ENCODE measurements around the gene SYT3.
A peak's percentile ranks its signal among the peaks of the same experiment; 100 is the strongest.

SYT3 gene

DNA sequence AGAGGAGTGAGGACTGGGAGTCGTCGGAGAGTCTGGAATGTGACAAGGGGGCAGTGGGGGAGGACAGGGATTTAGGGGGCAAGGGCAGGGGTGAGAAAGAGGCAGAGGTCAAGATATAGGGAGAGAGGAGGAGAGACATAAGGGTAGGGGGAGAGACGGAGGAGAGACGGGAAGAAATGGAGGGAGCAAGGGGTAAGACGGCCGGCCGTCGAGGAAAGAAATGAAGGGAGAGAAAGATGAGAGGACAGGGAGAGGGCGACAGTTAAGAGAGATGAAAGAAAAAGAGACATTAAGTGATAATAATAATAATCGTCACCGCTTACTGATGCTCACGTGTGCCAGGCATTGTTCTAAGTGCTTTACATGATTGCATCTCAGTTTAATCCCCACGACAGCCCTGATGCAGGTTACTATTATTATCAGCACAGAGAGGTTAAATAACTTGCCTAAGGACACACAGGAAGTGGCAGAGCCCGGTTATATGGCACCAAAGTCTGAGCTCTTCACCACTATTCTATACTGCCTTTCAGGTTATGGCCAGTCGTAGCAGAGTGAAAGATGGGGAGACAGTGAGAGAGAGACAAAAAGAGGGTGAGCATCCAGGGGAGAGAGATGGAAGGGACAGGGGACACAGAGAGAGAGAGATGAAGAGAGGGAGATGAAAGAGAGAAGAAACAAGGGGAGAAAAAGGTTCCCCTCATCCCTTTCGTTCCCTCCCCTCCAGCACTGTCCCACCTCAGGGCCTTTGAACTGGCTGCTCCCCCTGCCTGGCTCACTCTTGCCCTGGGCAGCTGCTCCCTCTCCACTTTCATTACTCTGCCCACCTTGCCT lies 23.2 kb upstream of the SYT3 start:
- no peak for DNase-seq (ENCODE audit: low read depth in 2 of 2)

DNA sequence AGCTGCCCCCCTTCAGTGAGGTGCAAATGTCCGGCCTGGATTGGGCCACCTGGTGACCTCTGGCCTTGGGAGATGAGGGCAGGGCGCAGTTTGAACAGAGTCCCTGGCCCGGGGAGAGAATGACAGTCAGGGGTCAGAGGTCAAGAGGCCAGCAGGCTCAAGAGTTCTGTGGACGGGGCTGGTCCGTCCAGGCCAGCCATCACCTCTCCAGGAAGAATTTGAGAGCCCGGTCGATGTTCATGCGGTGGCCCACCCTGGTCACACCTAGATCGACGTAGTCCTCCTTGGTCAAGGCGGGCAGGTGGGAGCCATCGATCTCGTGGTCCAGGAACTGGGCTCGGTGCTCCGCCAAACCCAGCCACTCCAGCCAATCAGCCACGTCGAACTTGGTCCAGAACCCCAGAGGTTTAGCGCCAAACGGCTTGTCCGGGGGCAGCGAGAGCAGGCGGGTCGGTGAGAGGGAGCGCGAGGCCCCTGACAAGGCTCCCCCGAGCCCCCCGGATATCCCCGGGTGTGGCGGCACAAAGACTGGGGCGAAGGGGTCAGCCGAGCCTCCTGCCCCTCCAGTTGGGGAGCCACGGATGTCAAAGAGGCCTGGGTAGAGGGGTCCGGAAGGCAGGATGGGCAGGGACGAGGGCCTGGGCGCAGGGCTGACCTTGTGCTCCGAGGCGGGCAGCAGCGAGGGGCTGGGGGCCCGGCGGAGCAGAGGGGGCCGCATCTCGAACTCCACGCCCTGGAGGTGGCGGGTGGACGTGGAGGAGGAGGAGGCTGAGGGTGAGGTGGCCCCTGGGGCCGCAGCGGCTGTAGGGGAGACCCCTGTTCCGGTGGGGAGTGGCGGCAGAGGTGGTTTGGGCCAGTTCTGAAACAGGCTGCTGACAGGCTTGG lies 22.3 kb upstream of the SYT3 start:
- DNase-seq (ENCODE audit: low read depth in 2 of 2) = no peak

DNA sequence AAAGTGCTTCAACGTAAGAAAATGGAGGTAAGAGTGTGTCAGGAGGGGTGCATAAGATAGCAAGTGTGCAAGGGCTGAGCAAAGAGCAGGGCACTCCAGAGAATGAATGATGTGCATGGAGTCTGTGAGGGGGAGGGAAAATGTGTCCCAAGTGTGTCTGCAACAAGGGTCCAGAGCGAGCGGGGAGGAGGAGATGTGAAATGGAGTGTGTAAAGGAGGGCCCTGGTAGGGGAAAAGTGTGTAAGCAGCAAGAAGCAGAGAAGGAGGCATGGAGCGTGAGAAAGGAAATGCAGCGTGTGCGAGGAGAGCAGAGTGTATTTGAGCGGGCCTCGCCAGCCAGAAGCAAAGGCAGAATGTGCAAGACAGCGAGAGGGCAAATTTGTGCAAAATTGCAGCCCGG lies 21.3 kb upstream of the SYT3 start:
- DNase-seq (ENCODE audit: low read depth in 2 of 2) = no peak

DNA sequence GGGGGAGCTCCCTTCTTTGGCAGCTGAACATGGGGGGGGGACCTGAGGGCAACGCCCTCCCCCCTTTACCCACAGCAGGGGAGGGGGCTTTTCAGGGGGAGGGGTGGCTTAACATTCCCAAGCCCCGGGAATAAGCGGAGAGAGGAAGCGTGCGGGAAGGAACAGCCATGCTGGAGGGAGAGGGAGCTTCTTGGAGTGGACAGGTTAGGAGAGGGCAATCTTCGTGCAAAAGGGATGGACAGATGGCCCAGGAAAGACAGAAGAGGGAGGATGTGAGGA lies 20.3 kb upstream of the SYT3 start:
- no peak for DNase-seq (ENCODE audit: low read depth in 2 of 2)

DNA sequence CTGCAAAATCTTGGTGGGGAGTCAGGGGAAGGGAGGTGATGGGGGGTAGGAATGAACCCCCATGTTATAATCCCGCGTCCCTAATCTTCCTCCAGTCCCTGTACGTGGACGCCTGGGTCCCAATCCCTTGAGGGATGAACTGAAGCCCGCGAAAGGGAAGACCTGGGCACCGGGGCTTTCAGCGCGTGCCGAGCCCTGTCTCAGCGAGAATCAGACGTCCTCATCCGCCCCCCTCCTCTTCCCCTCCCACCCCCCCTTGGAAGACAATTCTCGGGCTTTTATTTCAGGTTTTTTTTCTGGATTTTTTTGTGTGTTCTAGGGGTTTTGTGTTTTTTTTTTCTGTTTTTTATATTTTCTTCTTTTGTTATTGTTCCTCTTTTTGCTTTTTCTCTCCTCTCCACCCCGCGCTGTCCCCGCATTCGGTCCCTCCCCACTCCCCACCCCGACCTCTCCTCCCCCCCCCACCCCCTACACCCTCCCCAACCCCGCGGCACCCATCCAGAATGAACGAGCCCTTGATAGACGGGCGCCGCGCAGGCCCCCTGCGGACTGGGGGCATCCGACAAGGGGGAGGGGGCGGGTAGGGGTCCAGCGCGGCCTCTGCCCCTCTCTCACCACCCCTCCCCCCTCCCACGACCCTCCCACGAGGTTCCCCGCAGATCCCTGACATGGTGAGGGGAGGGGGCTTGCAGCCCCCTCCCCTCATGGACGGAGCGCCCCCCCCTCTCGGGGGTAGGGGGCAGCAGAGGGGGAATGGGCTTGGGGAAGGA lies 19.8 kb upstream of the SYT3 start:
- no peak for DNase-seq (ENCODE audit: low read depth in 2 of 2)

DNA sequence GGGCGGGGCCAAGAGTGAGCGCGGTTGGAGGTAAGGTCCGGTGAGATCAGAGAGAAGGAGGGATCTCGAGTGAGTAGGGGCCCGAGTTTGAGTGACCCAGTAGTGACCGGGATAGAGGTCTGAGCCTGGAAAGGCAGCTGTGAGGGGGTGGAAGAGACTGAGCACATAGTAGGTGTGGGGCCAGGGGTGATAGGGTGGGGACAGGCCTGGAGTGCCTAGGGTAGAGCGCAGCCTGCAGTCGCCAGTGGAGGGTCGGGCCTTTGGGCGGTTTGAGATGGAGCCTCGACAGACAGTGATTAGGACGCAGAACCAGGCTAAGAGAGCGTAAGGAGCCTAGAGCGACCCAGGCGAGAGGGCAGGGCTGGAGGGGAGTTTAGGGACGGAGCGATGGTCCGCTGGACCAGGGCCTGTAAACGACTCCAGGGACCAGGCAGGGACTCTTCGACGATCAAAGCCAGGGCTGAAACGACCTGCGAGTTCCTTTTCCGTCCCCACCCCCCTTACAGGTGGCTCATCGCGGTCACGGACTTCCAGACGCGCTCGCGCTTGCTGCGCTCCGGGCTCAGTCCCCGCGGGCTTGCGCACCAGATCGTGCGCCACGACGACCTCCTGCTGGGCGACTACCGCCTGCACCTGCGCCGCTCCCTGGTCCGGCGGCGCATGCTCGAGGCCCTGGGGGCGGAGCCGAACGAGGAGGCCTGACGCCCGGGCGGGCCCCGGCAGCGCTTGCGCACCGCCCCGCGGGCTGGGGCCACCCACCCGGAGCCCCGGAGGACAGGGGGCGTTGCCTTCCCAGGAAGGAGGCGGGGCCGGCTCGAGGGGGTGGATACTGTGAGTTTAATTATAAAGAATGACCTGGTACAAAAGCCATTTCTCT lies 19.0 kb upstream of the SYT3 start:
- peak; percentile 32 to 42 for DNase-seq (ENCODE audit: low read depth in 2 of 2)

DNA sequence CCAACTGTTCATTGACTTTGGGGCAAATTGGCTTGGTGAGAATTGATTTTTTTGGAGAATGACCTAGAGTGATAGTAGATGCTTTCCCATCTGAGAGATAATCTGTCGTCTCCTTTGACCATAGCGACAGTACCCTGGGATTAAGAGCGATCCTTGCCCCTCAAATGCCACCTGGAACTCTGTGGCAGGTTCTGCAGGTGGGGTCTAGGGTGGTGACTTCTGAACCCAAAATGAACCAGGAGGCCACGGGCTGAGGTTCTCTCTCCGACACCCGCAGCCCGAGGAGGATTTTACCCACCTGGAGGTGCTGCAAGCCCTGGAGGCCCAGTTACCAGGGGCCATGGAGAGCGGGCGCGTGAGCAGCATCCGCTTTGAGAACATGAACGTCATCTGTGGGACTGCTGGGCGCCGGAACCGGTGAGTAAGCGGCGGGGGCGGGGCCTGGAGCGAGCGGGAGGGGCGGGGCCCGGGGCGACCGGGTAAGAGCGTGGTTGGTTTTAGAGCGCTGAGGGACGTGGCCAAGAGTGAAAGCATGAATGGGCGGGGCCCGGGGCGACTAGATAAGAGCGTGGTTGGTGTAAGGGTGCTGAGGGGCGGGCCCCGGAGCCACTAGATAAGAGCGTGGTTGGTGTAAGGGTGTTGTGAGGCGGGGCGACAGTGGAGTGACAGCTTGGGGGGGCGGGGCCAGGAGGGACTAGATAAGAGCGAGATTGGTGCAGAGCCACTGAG lies 18.2 kb upstream of the SYT3 start:
- peak; percentile 68 to 73 for DNase-seq (ENCODE audit: low read depth in 2 of 2)

DNA sequence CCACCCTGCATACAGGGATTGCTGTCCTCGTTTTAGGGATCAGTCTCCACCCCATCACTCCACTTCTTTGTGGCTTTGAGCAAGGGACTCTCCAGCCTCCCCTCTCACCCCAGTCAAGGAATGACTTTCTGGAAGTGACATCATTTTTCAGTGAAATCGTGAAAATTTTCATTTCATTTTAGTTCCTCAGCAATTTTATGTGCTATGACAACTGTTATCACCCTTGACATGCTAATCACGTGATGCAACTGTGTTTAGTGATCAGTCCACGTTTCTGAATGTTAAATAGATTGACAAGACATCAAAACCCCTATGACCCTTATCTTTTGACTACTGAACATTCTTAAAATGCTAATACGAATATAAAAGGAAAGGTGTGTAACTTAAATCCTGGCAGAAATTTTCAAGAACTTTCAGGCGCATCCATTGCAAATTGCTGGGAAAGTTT lies 17.6 kb upstream of the SYT3 start:
- DNase-seq (ENCODE audit: low read depth in 2 of 2) = no peak

DNA sequence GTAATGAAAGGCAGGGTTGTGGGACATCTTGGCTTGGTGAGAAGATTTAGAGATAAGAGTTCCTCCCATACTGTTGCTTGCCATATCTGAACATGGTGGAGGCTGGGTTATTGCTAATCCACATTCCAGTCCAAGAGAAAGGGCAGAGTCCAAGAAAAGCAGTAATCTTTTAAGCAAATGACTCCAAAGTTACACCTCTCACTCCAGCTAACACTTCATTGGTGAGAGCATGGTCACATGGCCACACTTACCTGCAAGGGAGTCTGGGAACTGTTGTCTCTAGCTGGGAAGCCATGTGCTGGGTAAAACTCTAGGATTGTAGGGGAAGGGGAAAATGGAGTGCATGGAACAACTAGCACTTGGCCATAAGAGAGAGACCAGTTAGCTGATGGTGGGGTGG lies 15.2 kb upstream of the SYT3 start:
- no peak for DNase-seq (ENCODE audit: low read depth in 2 of 2)

DNA sequence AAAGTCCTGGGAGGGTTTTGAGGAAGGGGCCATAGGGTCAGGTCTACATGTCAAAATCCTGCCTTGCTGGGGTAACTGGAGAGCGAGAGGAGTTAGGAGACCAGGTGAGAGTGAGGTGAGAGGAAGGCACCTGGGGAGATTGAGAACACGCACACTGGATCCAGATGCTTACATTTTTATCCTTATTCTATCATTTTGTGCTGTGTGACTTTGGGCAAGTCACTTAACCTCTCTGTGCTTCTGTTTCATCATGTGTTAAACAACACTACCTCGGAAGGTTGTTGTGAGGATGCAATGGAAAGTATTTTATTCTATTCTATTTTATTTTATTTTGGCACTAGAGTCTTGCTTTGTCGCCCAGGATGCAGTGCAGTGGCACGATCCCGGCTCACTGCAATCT lies 13.0 kb upstream of the SYT3 start:
- DNase-seq (ENCODE audit: low read depth in 2 of 2) = no peak

DNA sequence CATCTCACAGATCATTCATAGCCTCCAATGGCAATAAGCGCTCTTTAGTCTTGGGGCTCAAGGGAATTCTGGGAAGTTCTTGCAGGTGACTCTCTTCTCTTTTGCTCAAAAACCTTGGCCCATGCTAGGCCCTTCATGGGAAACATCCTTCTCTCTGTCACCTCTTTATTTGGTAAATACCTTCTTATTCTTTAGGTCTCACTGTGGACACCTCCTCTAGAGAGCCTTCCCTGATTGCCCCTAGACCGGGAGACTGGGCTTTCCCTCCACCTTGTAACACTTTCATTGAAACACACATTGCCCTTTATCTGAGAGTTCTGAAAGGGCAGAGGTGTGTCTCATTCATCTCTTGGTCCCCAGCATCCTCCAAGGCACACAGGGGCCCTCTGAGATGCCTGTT lies 11.5 kb upstream of the SYT3 start:
- no peak for DNase-seq (ENCODE audit: low read depth in 2 of 2)

DNA sequence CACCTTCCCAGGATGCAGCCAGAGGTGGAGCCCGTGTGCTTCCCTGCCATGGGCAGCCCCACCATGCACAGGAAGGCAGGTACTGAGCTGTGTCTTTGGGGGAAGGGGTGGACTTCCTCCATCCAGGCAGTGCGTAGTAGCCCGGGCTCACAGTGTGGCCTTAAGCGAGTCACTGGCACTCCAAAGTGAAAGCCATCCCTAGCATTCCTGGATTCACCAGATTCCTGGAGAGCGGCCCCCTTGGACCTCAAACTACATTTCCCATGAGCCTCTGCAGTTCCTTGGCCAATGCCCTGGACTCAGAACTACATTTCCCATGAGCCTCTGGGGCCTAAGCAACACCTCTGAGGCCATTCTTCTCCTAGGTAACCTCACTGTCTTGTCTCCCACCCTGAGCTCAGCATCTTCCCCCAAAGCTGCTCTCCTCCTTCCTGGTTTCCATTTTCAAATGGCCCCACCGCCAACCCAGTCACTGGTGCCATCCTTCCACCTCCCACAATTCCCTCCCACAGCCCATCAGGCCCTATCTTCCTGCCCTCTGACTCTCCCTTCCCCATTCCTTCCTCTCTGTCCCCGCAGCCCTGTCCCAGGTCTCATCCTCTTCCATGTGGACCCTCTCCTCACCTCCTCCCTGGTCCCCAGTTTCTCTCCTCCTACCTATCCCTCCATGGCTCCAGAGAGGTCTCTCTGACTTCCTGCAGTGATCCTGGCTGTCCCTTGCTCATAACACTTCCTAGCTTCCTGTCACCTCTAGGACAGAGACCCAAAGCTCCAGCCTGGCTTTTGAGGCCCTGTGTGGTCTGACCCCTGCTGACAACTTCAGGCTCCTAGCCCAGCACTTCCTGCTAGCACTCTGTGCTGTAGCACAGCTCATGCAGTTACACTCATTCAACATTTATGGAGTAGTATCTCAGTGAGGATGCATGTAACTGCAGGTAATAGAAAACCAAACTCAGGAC lies 10.0 kb upstream of the SYT3 start, which contains the start of gene C19orf81:
Gene C19orf81 (plus strand): TSS at position 13 of the 959 bp plus-strand sequence. CDS start 0 bp downstream, at position 13.
- no peak for DNase-seq (ENCODE audit: low read depth in 2 of 2)

DNA sequence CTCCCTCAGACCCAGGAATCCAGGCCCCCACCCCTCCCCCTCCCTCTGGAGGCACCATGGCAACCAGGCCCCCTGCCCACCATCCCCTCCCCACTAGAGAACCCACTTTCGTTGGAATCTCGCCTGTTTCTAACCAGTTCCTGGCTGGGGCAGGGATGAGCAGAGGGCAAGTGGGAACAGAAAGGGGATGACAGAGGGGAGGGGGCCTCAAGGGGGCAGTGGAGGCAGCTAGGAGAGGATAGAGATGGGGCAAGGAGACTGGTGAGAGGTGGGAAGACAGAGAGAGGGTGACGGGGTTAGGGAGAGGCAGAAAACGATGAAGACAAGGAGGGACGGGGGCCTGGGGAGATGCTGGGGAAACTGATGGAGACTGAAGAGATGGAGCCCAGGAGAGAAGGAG lies 9.0 kb upstream of the SYT3 start:
- DNase-seq (ENCODE audit: low read depth in 2 of 2) = no peak

DNA sequence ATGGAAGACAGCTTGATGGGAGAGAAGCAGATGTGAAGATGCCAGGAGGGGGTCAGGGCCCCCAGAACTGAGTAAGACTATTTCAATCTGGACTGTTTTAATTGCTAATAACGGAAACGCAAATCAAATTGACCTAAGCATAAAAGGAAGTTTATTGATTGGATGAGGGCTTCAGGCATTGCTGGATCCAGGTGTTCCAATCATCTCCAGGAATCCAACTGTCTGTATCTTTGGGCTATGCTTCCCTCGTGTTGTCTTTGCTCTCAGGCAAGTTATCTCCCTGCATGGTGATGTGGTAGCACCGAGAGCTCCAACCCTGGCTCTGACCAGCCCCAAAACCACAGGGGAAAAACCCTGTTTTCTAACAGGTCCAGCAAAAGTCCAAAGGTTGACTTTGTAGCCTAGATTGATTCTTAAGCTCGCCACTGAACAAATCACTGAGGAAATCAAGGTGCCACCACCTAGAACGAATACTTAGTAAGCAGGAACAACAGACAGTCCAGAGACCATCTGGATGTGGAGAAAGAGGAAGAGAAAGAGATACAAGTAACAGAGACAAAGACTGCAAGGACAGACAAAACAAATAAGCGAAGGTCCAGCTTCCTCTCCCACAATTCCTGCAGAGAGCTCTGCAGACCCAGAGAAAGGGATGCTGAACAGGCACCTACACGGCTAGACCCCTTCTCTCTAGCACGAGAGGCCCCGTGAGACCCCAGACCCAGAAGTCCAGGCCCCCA lies 8.4 kb upstream of the SYT3 start:
- no peak for DNase-seq (ENCODE audit: low read depth in 2 of 2)

DNA sequence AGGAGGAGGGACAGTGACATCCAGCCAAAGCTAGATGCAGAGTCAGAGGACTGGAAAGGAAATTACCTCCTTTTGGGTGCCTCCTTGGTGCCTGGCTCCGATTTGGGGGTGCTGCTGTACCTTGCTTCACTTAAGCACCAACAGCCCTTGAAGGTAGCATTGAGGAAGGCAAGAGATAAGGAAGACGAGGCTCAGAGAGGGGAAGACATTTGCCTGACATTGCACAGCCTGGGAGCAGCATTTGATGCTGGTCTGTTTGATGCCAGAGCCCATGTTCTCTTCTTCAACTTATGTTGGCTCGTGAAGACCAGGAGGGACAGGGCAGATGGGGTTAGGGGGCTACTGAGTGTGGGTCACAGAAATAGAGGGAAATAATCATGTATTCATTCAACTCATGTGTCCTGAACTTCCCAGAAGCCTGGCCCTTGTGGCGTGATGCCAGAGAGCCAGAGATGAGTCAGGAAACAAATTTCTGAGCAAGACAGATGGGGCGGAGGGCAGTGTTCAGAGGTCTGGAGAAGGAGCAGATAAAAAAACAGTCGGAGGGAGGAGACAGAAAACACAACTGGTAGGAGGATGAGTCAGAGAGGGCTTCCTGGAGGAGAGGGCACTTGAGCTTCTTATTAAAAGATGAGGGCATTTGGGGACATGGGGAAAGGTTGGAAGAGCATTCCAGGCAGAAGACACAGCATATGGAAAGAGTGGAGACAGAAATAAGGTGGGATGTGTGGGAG lies 6.6 kb upstream of the SYT3 start:
- DNase-seq (ENCODE audit: low read depth in 2 of 2) = no peak

DNA sequence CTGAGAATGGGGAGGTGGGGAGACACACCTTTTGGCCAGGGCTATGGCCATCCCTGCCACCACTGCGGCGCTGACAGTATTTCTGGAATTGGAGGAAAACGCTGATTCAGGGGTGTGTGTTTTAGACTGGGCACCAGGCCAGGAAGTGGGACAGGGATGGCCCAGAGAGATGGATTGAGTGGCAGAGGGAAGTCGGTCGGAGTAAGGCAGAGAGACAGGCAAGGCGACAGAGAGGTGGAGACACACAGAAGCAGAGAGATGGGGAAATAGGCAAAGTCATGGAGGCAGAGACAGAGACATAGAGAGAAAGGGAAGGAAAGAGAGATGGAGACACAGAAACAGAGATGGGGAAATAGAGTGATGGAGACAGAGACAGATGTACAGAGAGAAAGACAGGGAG lies 5.4 kb upstream of the SYT3 start:
- no peak for DNase-seq (ENCODE audit: low read depth in 2 of 2)

DNA sequence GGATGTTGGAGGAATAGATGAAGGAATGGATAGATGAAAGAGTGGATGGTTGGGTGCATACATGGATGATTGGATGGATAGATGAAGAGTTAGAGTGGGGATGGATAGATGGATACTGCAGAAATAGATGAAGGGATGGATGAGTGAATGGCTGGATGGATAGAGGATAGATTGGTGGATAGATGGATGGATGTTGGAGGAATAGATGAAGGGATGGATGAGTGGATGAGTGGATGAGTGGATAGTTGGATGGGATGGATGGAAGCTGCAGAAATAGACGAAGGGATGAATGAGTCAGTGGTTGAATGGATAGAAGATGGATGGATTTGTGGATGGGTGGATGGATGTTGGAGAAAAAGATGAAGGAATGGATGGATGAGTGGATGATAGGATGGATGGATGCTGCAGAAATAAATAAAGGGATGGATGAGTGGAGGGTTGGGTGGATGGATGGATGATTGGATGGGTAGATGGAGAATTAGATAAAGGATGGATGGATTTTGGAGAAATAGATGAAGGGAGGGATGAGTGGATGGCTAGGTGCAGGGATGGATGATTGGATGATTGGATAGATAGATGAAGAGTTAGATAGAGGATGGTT lies 4.7 kb upstream of the SYT3 start:
- no peak for DNase-seq (ENCODE audit: low read depth in 2 of 2)

DNA sequence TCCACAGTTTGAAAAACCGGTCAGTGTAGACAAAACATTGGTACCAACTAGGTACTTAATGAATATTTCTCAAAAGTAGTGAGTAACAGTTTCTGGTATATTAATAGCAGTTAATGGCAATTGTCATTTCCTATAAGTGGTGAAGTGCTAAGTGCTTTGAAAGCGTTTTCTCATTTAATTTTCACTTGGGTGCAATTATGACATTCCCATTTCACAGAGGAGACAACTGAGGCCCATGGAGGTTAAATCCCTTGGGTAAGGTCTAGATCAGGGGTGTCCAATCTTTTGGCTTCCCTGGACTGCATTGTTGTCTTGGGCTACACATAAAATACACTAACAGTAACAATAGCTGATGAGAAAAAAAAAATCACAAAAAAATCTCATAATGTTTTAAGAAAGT lies 687 bp upstream of the SYT3 start:
- DNase-seq (ENCODE audit: low read depth in 2 of 2) = no peak

Data from activated CD8-positive, alpha-beta memory T cell treated with anti-CD3 and anti-CD28 coated beads for 4 hours (primary cell).